Mesenchymal stem cell (in vitro differentiated cells and primary cell): ENCODE measurements around the gene RB1.
"Not testable (repeated sequence)": the region's sequence is repeated elsewhere in the genome, so short reads cannot be mapped to it uniquely, and the experiment has no call there.

ENCODE experiments used
- DNase-seq: peaks from one replicate; pipeline ENCODE4 v3.0.0-alpha.2; 2013
- H2AFZ ChIP-seq: one replicate; pipeline ENCODE4 v1.6.1; 2013; ENCODE audit warnings: low read depth, mild to moderate bottlenecking, control low read depth, inconsistent platforms, low read length, moderate library complexity
- H2AK5ac ChIP-seq: 2 replicates; pipeline ENCODE4 v1.6.1; 2013; ENCODE audit warnings: low read length, moderate library complexity, mild to moderate bottlenecking, inconsistent platforms; ENCODE audit not compliant: severe bottlenecking
- H2BK120ac ChIP-seq: one replicate; pipeline ENCODE4 v1.6.1; 2013; ENCODE audit warnings: low read depth, mild to moderate bottlenecking, inconsistent platforms, low read length, moderate library complexity
- H2BK12ac ChIP-seq, 2 experiments: one replicate each; pipeline ENCODE4 v1.6.1; 2013; ENCODE audit warnings: inconsistent platforms in 2 of 2, low read length in 2 of 2, mild to moderate bottlenecking in 2 of 2, moderate library complexity in 2 of 2, control low read depth in 1 of 2
- H2BK15ac ChIP-seq: one replicate; pipeline ENCODE4 v1.6.1; 2013; ENCODE audit warnings: mild to moderate bottlenecking, low read depth, inconsistent platforms; ENCODE audit not compliant: poor library complexity, severe bottlenecking
- H2BK5ac ChIP-seq: 2 replicates; pipeline ENCODE4 v1.6.1; 2013; ENCODE audit warnings: low read depth, mild to moderate bottlenecking, low read length, control low read depth, inconsistent platforms; ENCODE audit not compliant: poor library complexity, severe bottlenecking
- H3K14ac ChIP-seq, 2 experiments: one replicate each; pipeline ENCODE4 v1.6.1; 2013; ENCODE audit warnings: inconsistent platforms in 2 of 2, low read length in 2 of 2, control low read depth in 1 of 2, mild to moderate bottlenecking in 1 of 2, moderate library complexity in 1 of 2
- H3K18ac ChIP-seq, 2 experiments: one replicate each; pipeline ENCODE4 v1.6.1; 2013; ENCODE audit warnings: inconsistent platforms in 2 of 2, low read length in 2 of 2, control low read depth in 1 of 2, low read depth in 1 of 2, mild to moderate bottlenecking in 1 of 2
- H3K23ac ChIP-seq, 2 experiments: one replicate each; pipeline ENCODE4 v1.6.1; 2013; ENCODE audit warnings: inconsistent platforms in 2 of 2, low read length in 2 of 2, mild to moderate bottlenecking in 2 of 2, moderate library complexity in 2 of 2, control low read depth in 1 of 2
- H3K27ac ChIP-seq: 2 replicates; pipeline ENCODE4 v1.5.1; 2013; ENCODE audit warnings: mild to moderate bottlenecking, moderate library complexity, low read length, control low read depth, inconsistent platforms; ENCODE audit not compliant: poor library complexity, severe bottlenecking
- H3K27me3 ChIP-seq, 2 experiments: 2 replicates each; pipeline versions ENCODE4 v1.6.1 to v1.7.0; 2013; ENCODE audit warnings: low read length in 2 of 2, mild to moderate bottlenecking in 2 of 2, moderate library complexity in 2 of 2, control low read depth in 1 of 2, inconsistent platforms in 1 of 2; ENCODE audit not compliant: control insufficient read depth in 1 of 2, insufficient read depth in 1 of 2
- H3K36me3 ChIP-seq, 2 experiments: 2 replicates each; pipeline versions ENCODE4 v1.6.1 to v1.7.0; 2013; ENCODE audit warnings: low read length in 2 of 2, control low read depth in 1 of 2, inconsistent platforms in 1 of 2, low read depth in 1 of 2, mild to moderate bottlenecking in 1 of 2; ENCODE audit not compliant: insufficient read depth in 2 of 2, control insufficient read depth in 1 of 2
- H3K4ac ChIP-seq, 2 experiments: one replicate each; pipeline ENCODE4 v1.6.1; 2013; ENCODE audit warnings: inconsistent platforms in 2 of 2, low read length in 2 of 2, mild to moderate bottlenecking in 2 of 2, moderate library complexity in 2 of 2, control low read depth in 1 of 2, low read depth in 1 of 2
- H3K4me1 ChIP-seq: 2 replicates; pipeline ENCODE4 v1.6.1; 2013; ENCODE audit warnings: low read depth, low read length, control low read depth; ENCODE audit not compliant: control insufficient read depth, insufficient read depth
- H3K4me2 ChIP-seq: 2 replicates; pipeline ENCODE4 v1.6.1; 2013; ENCODE audit warnings: low read length, mild to moderate bottlenecking, inconsistent platforms; ENCODE audit not compliant: poor library complexity, severe bottlenecking
- H3K4me3 ChIP-seq, 2 experiments: 2 replicates each; pipeline versions ENCODE4 v1.5.1 to v1.7.0; 2013; ENCODE audit warnings: low read length in 2 of 2, mild to moderate bottlenecking in 2 of 2, control low read depth in 1 of 2, low read depth in 1 of 2; ENCODE audit not compliant: insufficient read depth in 1 of 2
- H3K79me1 ChIP-seq: replicated peaks from 2 replicates; pipeline ENCODE4 v1.6.1; 2013; ENCODE audit warnings: mild to moderate bottlenecking, control low read depth, low read length, inconsistent platforms; ENCODE audit not compliant: poor library complexity, severe bottlenecking
- H3K9ac ChIP-seq: 2 replicates; pipeline ENCODE4 v1.7.0; 2013; ENCODE audit warnings: mild to moderate bottlenecking, low read length, moderate library complexity
- H3K9me3 ChIP-seq: 2 replicates; pipeline ENCODE4 v1.7.0; 2013; ENCODE audit warnings: mild to moderate bottlenecking, low read length; ENCODE audit not compliant: control insufficient read depth
- H4K8ac ChIP-seq: one replicate; pipeline ENCODE4 v1.6.1; 2013; ENCODE audit warnings: inconsistent platforms, mild to moderate bottlenecking, low read length, moderate library complexity
- H4K91ac ChIP-seq: one replicate; pipeline ENCODE4 v1.6.1; 2013; ENCODE audit warnings: mild to moderate bottlenecking, low read length, inconsistent platforms
- WGBS: methylation state at CpG from one replicate; pipeline ENCODE4 v1.1.7; 2013; ENCODE audit warnings: mixed read lengths; 5-methylcytosine and 5-hydroxymethylcytosine counted together

The RB1 gene

DNA sequence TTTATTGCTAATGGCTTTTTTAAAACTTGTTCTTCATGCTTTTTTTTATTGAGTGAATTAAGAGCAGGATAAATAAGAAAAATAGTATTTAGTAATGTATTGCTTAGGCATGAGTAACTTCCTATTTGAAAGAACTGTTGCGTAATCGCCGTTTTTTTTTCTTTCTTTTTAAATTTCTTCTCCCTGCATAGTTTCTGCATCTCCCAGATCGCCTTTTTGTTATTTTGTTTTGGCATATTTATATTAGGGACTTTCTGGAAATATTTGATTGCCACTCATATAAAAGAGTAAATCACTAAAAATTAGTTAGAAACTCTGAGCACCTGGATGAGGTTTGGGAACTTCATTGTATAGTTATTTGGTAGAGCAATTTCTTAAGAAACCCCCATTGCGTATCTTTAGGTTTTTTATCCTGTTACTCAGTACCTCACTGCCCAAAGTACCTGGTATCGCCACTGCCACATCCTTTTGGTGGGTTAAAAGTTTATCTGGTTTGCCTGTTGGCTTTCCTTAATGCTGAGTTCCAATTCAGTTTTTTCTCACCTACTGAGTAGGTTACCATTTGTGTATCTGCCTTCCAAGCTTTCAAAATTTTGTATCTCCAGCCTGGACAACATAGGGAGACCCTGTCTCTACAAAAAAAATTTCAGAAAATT is 145.5 kb downstream of the RB1 start:
- Histone ChIP-seq H4K8ac (no peak overlapping the region), H3K4ac (peak overlapping the region in 1 of 2 experiments; percentile 16), H3K36me3 (peaks cover 0 to 13% of the 10 kb centered on the region in 2 experiments), H3K4me1 (no peaks in the 10 kb centered on the region), H3K23ac (no peak overlapping the region), H2AFZ (no peak overlapping the region), H2BK5ac (no peak overlapping the region), H2BK12ac (no peak overlapping the region), H3K4me3 (peak overlapping the region in 1 of 2 experiments; percentile 19), H3K4me2 (no peak overlapping the region), H2BK15ac (no peak overlapping the region), H2BK120ac (no peak overlapping the region), H3K9ac (peak overlapping the region; percentile 55), H3K27ac (no peak overlapping the region), H3K27me3 (no peaks in the 10 kb centered on the region), H3K14ac (no peak overlapping the region), H3K9me3 (peaks cover 15% of the 10 kb centered on the region), H3K79me1 (peaks cover 9% of the 10 kb centered on the region), H3K18ac (peak overlapping the region; percentile 1 to 21), H2AK5ac (no peak overlapping the region), H4K91ac (no peak overlapping the region)
- WGBS: 80% methylated on average over 1 of the region's 6 CpGs
- DNase-seq: peak; percentile 69

DNA sequence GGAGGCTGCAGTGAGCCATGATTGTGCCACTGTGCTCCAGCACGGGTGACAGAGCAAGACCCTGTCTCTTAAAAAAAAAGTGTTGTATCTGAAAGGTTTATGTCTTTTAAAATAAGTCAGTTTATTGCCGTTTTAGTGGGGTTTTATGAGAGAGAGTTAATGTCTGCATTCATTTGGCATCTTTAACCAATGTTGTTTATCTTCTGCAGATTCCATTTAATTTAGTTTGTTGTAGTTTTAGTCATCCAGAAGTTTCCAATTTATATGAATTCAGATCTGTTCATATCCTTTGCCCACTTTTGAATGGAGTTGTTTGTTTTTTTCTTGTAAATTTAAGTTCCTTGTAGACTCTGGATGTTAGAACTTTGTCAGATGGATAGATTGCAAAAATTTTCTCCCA is 146.1 kb downstream of the RB1 start:
- no peak overlapping the region for H2BK5ac ChIP-seq
- no peak overlapping the region for H4K8ac ChIP-seq
- no peak overlapping the region for H3K4me2 ChIP-seq
- H3K23ac ChIP-seq: no peak overlapping the region
- no peak for DNase-seq
- H3K4me1 ChIP-seq: no peaks in the 10 kb centered on the region
- H3K36me3 ChIP-seq: peaks cover 0 to 19% of the 10 kb centered on the region in 2 experiments
- H2BK120ac ChIP-seq: no peak overlapping the region
- H3K79me1 ChIP-seq: peaks cover 11% of the 10 kb centered on the region
- no peak overlapping the region for H2AK5ac ChIP-seq
- peak overlapping the region; percentile 55 for H3K9ac ChIP-seq
- H3K4me3 ChIP-seq: no peak overlapping the region
- H3K9me3 ChIP-seq: peaks cover 15% of the 10 kb centered on the region
- H3K18ac ChIP-seq: peak overlapping the region in 1 of 2 experiments; percentile 21
- peak overlapping the region in 1 of 2 experiments; percentile 16 for H3K4ac ChIP-seq
- no peak overlapping the region for H4K91ac ChIP-seq
- H3K27me3 ChIP-seq: no peaks in the 10 kb centered on the region
- no peak overlapping the region for H3K14ac ChIP-seq
- 75% methylated on average over 2 of the region's 2 CpGs for WGBS
- H2BK15ac ChIP-seq: no peak overlapping the region
- H2BK12ac ChIP-seq: no peak overlapping the region
- no peak overlapping the region for H3K27ac ChIP-seq
- H2AFZ ChIP-seq: no peak overlapping the region

- not testable (repeated sequence) for H2AFZ ChIP-seq, H3K4ac ChIP-seq, DNase-seq, H4K8ac ChIP-seq, H3K4me1 ChIP-seq, H2BK15ac ChIP-seq, H3K4me3 ChIP-seq, H3K79me1 ChIP-seq, H2BK120ac ChIP-seq, H3K4me2 ChIP-seq, H3K27ac ChIP-seq, H3K27me3 ChIP-seq, H3K14ac ChIP-seq, H3K23ac ChIP-seq, H2BK5ac ChIP-seq, H3K18ac ChIP-seq, H3K9ac ChIP-seq, H2BK12ac ChIP-seq, H4K91ac ChIP-seq, H2AK5ac ChIP-seq
- peaks cover 15% of the 10 kb centered on the region for H3K9me3 ChIP-seq
- peaks cover 0 to 27% of the 10 kb centered on the region in 2 experiments for H3K36me3 ChIP-seq
Measured at GRCh38 chr13:48451196-48451595, 147.6 kb downstream of the RB1 start.

DNA sequence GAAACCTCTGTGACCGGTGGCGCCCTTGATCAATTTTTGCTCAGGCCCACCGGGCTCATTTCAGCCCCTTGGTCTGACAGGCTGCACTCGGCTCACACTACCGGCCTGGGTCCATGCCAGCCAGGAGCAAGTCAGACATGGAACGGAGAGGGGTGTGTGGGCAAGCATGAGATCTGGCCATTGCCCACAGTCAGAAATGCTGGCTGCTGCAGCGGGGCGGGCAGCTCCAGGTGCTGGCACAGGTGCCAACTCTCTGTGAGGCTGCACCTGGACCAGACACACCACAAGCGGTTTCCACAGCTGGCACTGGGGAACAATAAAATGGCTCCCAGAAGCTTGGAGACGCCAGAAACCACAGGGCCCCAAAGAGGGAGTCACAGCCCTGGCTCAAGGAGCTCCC is 153.0 kb downstream of the RB1 start:
- no peak for DNase-seq
- Histone ChIP-seq H3K4me1 (no peaks in the 10 kb centered on the region), H3K36me3 (peaks cover 18 to 62% of the 10 kb centered on the region in 2 experiments), H4K91ac (no peak overlapping the region), H3K4me2 (no peak overlapping the region), H3K14ac (no peak overlapping the region), H2BK5ac (no peak overlapping the region), H3K4me3 (no peak overlapping the region), H3K18ac (no peak overlapping the region), H4K8ac (no peak overlapping the region), H3K23ac (no peak overlapping the region), H3K4ac (no peak overlapping the region), H3K79me1 (peaks cover 15% of the 10 kb centered on the region), H2AFZ (no peak overlapping the region), H2BK15ac (no peak overlapping the region), H2AK5ac (no peak overlapping the region), H3K9ac (no peak overlapping the region), H3K27ac (no peak overlapping the region), H3K9me3 (peaks cover 2% of the 10 kb centered on the region), H3K27me3 (no peaks in the 10 kb centered on the region), H2BK12ac (no peak overlapping the region), H2BK120ac (no peak overlapping the region)
- WGBS: 97% methylated on average over 10 of the region's 10 CpGs
